ENCODE results near the gene LCE2B. TPM values are rescaled to one million over a fixed set of nuclear protein-coding genes. Genes with fewer than 3 reads are reported as not detected.

The LCE2B gene
- total RNA-seq, 1 experiment from 2014 or later: not detected

GRCh38 chr1:152697701-152698600 lies 12.0 kb downstream of the LCE2B start, which contains the start of gene LCE2A:
LCE2A (plus strand) TSS chr1:152698345; CDS start chr1:152698902, 557 bp downstream.
- Histone ChIP-seq H3K36me3 (ENCODE audit: insufficient read depth, low read length) (no peaks in the 10 kb centered on the region), H3K27ac (ENCODE audit: low read length) (no peak within 1 kb of the TSS), H3K9me2 (replicated peaks; ENCODE audit: insufficient read depth, low read length) (no peaks in the 10 kb centered on the region), H3K4me3 (ENCODE audit: low read length) (no peak within 1 kb of the TSS), H2AFZ (ENCODE audit: low read length) (no peak within 1 kb of the TSS), H3K9me3 (ENCODE audit: low read length) (no peaks in the 10 kb centered on the region), H3K4me1 (ENCODE audit: low read length) (no peaks in the 10 kb centered on the region), H3K4me2 (ENCODE audit: low read depth, low read length, poor library complexity, severe bottlenecking) (no peak within 1 kb of the TSS), H4K20me1 (ENCODE audit: insufficient read depth, low read depth, low read length) (no peaks in the 10 kb centered on the region), H3K9ac (ENCODE audit: low read length) (no peak within 1 kb of the TSS), H3K27me3 (ENCODE audit: low read length) (no peaks in the 10 kb centered on the region), H3K79me2 (ENCODE audit: low read length) (no peaks in the 10 kb centered on the region)
- no peak for DNase-seq

- H3K9me2 ChIP-seq (replicated peaks; ENCODE audit: insufficient read depth, low read length): no peaks in the 10 kb centered on the region
- H3K36me3 ChIP-seq (ENCODE audit: insufficient read depth, low read length): no peaks in the 10 kb centered on the region
- no peaks in the 10 kb centered on the region for H3K79me2 ChIP-seq (ENCODE audit: low read length)
- no peaks in the 10 kb centered on the region for H3K9me3 ChIP-seq (ENCODE audit: low read length)
- no peak overlapping the region for H2AFZ ChIP-seq (ENCODE audit: low read length)
- no peaks in the 10 kb centered on the region for H4K20me1 ChIP-seq (ENCODE audit: insufficient read depth, low read depth, low read length)
- H3K9ac ChIP-seq (ENCODE audit: low read length): no peak overlapping the region
- no peak overlapping the region for H3K27ac ChIP-seq (ENCODE audit: low read length)
- no peak overlapping the region for H3K4me3 ChIP-seq (ENCODE audit: low read length)
- no peak for DNase-seq
- no peaks in the 10 kb centered on the region for H3K27me3 ChIP-seq (ENCODE audit: low read length)
- H3K4me2 ChIP-seq (ENCODE audit: low read depth, low read length, poor library complexity, severe bottlenecking): no peak overlapping the region
- no peaks in the 10 kb centered on the region for H3K4me1 ChIP-seq (ENCODE audit: low read length)
Measured at GRCh38 chr1:152699746-152700145, 13.8 kb downstream of the LCE2B start.

GRCh38 chr1:152707860-152708259 lies 21.9 kb downstream of the LCE2B start, which contains the start of gene LCE4A:
LCE4A (plus strand) TSS chr1:152708160; CDS start chr1:152709076, 916 bp downstream.
- no peak within 1 kb of the TSS for H2AFZ ChIP-seq (ENCODE audit: low read length)
- no peak within 1 kb of the TSS for H3K4me2 ChIP-seq (ENCODE audit: low read depth, low read length, poor library complexity, severe bottlenecking)
- H3K27me3 ChIP-seq (ENCODE audit: low read length): no peaks in the 10 kb centered on the region
- no peaks in the 10 kb centered on the region for H3K9me3 ChIP-seq (ENCODE audit: low read length)
- no peaks in the 10 kb centered on the region for H3K79me2 ChIP-seq (ENCODE audit: low read length)
- H3K27ac ChIP-seq (ENCODE audit: low read length): no peak within 1 kb of the TSS
- H3K36me3 ChIP-seq (ENCODE audit: insufficient read depth, low read length): no peaks in the 10 kb centered on the region
- H3K4me1 ChIP-seq (ENCODE audit: low read length): no peaks in the 10 kb centered on the region
- H4K20me1 ChIP-seq (ENCODE audit: insufficient read depth, low read depth, low read length): no peaks in the 10 kb centered on the region
- no peaks in the 10 kb centered on the region for H3K9me2 ChIP-seq (replicated peaks; ENCODE audit: insufficient read depth, low read length)
- DNase-seq: no peak
- H3K4me3 ChIP-seq (ENCODE audit: low read length): no peak within 1 kb of the TSS
- no peak within 1 kb of the TSS for H3K9ac ChIP-seq (ENCODE audit: low read length)

- no peak overlapping the region for H2AFZ ChIP-seq (ENCODE audit: low read length)
- H3K27me3 ChIP-seq (ENCODE audit: low read length): no peaks in the 10 kb centered on the region
- H3K79me2 ChIP-seq (ENCODE audit: low read length): no peaks in the 10 kb centered on the region
- no peak for DNase-seq
- no peaks in the 10 kb centered on the region for H4K20me1 ChIP-seq (ENCODE audit: insufficient read depth, low read depth, low read length)
- H3K4me3 ChIP-seq (ENCODE audit: low read length): no peak overlapping the region
- H3K9me3 ChIP-seq (ENCODE audit: low read length): no peaks in the 10 kb centered on the region
- H3K4me2 ChIP-seq (ENCODE audit: low read depth, low read length, poor library complexity, severe bottlenecking): no peak overlapping the region
- no peak overlapping the region for H3K27ac ChIP-seq (ENCODE audit: low read length)
- H3K36me3 ChIP-seq (ENCODE audit: insufficient read depth, low read length): no peaks in the 10 kb centered on the region
- no peaks in the 10 kb centered on the region for H3K4me1 ChIP-seq (ENCODE audit: low read length)
- H3K9me2 ChIP-seq (replicated peaks; ENCODE audit: insufficient read depth, low read length): no peaks in the 10 kb centered on the region
- H3K9ac ChIP-seq (ENCODE audit: low read length): no peak overlapping the region
Measured at GRCh38 chr1:152718238-152718637, 32.3 kb downstream of the LCE2B start.

GRCh38 chr1:152725261-152725660 lies 39.3 kb downstream of the LCE2B start:
- no peak overlapping the region for H3K9ac ChIP-seq (ENCODE audit: low read length)
- no peaks in the 10 kb centered on the region for H3K27me3 ChIP-seq (ENCODE audit: low read length)
- H3K27ac ChIP-seq (ENCODE audit: low read length): no peak overlapping the region
- no peaks in the 10 kb centered on the region for H3K4me1 ChIP-seq (ENCODE audit: low read length)
- no peaks in the 10 kb centered on the region for H3K9me2 ChIP-seq (replicated peaks; ENCODE audit: insufficient read depth, low read length)
- H3K9me3 ChIP-seq (ENCODE audit: low read length): no peaks in the 10 kb centered on the region
- no peaks in the 10 kb centered on the region for H3K36me3 ChIP-seq (ENCODE audit: insufficient read depth, low read length)
- no peak overlapping the region for H2AFZ ChIP-seq (ENCODE audit: low read length)
- no peak for DNase-seq
- no peaks in the 10 kb centered on the region for H4K20me1 ChIP-seq (ENCODE audit: insufficient read depth, low read depth, low read length)
- no peak overlapping the region for H3K4me2 ChIP-seq (ENCODE audit: low read depth, low read length, poor library complexity, severe bottlenecking)
- H3K79me2 ChIP-seq (ENCODE audit: low read length): no peaks in the 10 kb centered on the region
- no peak overlapping the region for H3K4me3 ChIP-seq (ENCODE audit: low read length)

- DNase-seq: no peak
- Histone ChIP-seq H3K4me2 (ENCODE audit: low read depth, low read length, poor library complexity, severe bottlenecking) (no peak overlapping the region), H3K36me3 (ENCODE audit: insufficient read depth, low read length) (no peaks in the 10 kb centered on the region), H3K4me3 (ENCODE audit: low read length) (no peak overlapping the region), H4K20me1 (ENCODE audit: insufficient read depth, low read depth, low read length) (no peaks in the 10 kb centered on the region), H3K27ac (ENCODE audit: low read length) (no peak overlapping the region), H3K27me3 (ENCODE audit: low read length) (no peaks in the 10 kb centered on the region), H3K9me2 (replicated peaks; ENCODE audit: insufficient read depth, low read length) (no peaks in the 10 kb centered on the region), H2AFZ (ENCODE audit: low read length) (no peak overlapping the region), H3K79me2 (ENCODE audit: low read length) (no peaks in the 10 kb centered on the region), H3K4me1 (ENCODE audit: low read length) (no peaks in the 10 kb centered on the region), H3K9me3 (ENCODE audit: low read length) (no peaks in the 10 kb centered on the region), H3K9ac (ENCODE audit: low read length) (no peak overlapping the region)
Measured at GRCh38 chr1:152728986-152729385, 43.1 kb downstream of the LCE2B start.

GRCh38 chr1:152735648-152736047 lies 49.7 kb downstream of the LCE2B start:
- no peak overlapping the region for H3K4me3 ChIP-seq (ENCODE audit: low read length)
- no peak overlapping the region for H3K27ac ChIP-seq (ENCODE audit: low read length)
- no peaks in the 10 kb centered on the region for H3K4me1 ChIP-seq (ENCODE audit: low read length)
- H3K9me3 ChIP-seq (ENCODE audit: low read length): no peaks in the 10 kb centered on the region
- no peaks in the 10 kb centered on the region for H4K20me1 ChIP-seq (ENCODE audit: insufficient read depth, low read depth, low read length)
- no peaks in the 10 kb centered on the region for H3K27me3 ChIP-seq (ENCODE audit: low read length)
- no peaks in the 10 kb centered on the region for H3K9me2 ChIP-seq (replicated peaks; ENCODE audit: insufficient read depth, low read length)
- H3K79me2 ChIP-seq (ENCODE audit: low read length): no peaks in the 10 kb centered on the region
- H3K4me2 ChIP-seq (ENCODE audit: low read depth, low read length, poor library complexity, severe bottlenecking): no peak overlapping the region
- H3K9ac ChIP-seq (ENCODE audit: low read length): no peak overlapping the region
- H2AFZ ChIP-seq (ENCODE audit: low read length): no peak overlapping the region
- DNase-seq: peak; percentile 55
- no peaks in the 10 kb centered on the region for H3K36me3 ChIP-seq (ENCODE audit: insufficient read depth, low read length)

Data from Karpas-422 (cell line).